CD14-positive monocyte (primary cell): Measurements from ENCODE around the gene CPLANE2. TPM values are rescaled to one million over a fixed set of nuclear protein-coding genes. Genes with fewer than 3 reads are reported as not detected.

Source experiments
- DNase-seq, 3 donors: peaks; one replicate each; pipeline ENCODE4 v3.0.0-alpha.2; 2011 to 2022
- H2AFZ ChIP-seq: 2 replicates; pipeline ENCODE4 v1.6.0; 2012; ENCODE audit warnings: mild to moderate bottlenecking, low read depth, low read length, inconsistent platforms; ENCODE audit not compliant: insufficient read depth, poor library complexity, severe bottlenecking
- H3K27ac ChIP-seq, 2 donors: 1 replicate in 1 of 2; 2 replicates in 1 of 2; pipeline ENCODE4 v1.5.1; 2012 to 2013; ENCODE audit warnings: low read length in 2 of 2, control low read depth in 1 of 2, inconsistent platforms in 1 of 2, low read depth in 1 of 2, mild to moderate bottlenecking in 1 of 2
- H3K27me3 ChIP-seq, 2 donors: one replicate each; pipeline versions ENCODE4 v1.6.0 to v1.6.1; 2011 to 2013; ENCODE audit warnings: low read length in 2 of 2; ENCODE audit not compliant: control insufficient read depth in 2 of 2, insufficient read depth in 2 of 2
- H3K36me3 ChIP-seq, 2 donors: replicated peaks in 1 of 2; 1 replicate in 1 of 2; 2 replicates in 1 of 2; pipeline versions ENCODE4 v1.5.1 to v1.6.1; 2012 to 2013; ENCODE audit warnings: low read length in 2 of 2, control low read depth in 1 of 2, inconsistent platforms in 1 of 2, mild to moderate bottlenecking in 1 of 2; ENCODE audit not compliant: insufficient read depth in 2 of 2, control insufficient read depth in 1 of 2
- H3K4me1 ChIP-seq, 2 donors: 1 replicate in 1 of 2; 2 replicates in 1 of 2; pipeline versions ENCODE4 v1.5.1 to v1.6.1; 2012 to 2013; ENCODE audit warnings: low read length in 2 of 2, control low read depth in 1 of 2, inconsistent platforms in 1 of 2, mild to moderate bottlenecking in 1 of 2, moderate library complexity in 1 of 2; ENCODE audit not compliant: insufficient read depth in 2 of 2, control insufficient read depth in 1 of 2
- H3K4me2 ChIP-seq: replicated peaks from 2 replicates; pipeline ENCODE3; 2012; ENCODE audit warnings: low read length, moderate library complexity, mild to moderate bottlenecking; ENCODE audit not compliant: poor library complexity, severe bottlenecking; ENCODE audit errors: extremely low read depth
- H3K4me3 ChIP-seq, 3 experiments: fragments of 200-600 bp in 1 of 3; sonication (generic) in 1 of 3; replicated peaks in 1 of 3; 1 replicate in 2 of 3; 2 replicates in 1 of 3; pipeline ENCODE4 v1.5.1; 2011 to 2013; ENCODE audit warnings: low read length in 3 of 3, mild to moderate bottlenecking in 3 of 3, control low read depth in 2 of 3, low read depth in 2 of 3, inconsistent platforms in 1 of 3, moderate library complexity in 1 of 3
- H3K79me2 ChIP-seq: 2 replicates; pipeline ENCODE4 v1.6.0; 2012; ENCODE audit warnings: mild to moderate bottlenecking, control low read depth, inconsistent platforms, low read length, moderate library complexity; ENCODE audit not compliant: insufficient read depth
- H3K9ac ChIP-seq: 2 replicates; pipeline ENCODE4 v1.6.0; 2017; ENCODE audit warnings: low read length, mild to moderate bottlenecking; ENCODE audit not compliant: insufficient read depth, poor library complexity, severe bottlenecking
- H3K9me3 ChIP-seq, 2 donors: replicated peaks in 1 of 2; 1 replicate in 1 of 2; 2 replicates in 1 of 2; pipeline versions ENCODE4 v1.5.1 to v1.6.1; 2012 to 2013; ENCODE audit warnings: low read length in 2 of 2, control low read depth in 1 of 2; ENCODE audit not compliant: control insufficient read depth in 1 of 2, insufficient read depth in 1 of 2
- H4K20me1 ChIP-seq: 2 replicates; pipeline ENCODE4 v1.6.0; 2012; ENCODE audit warnings: mild to moderate bottlenecking, low read length, control low read depth, moderate library complexity; ENCODE audit not compliant: insufficient read depth
- H3K27ac Mint-ChIP-seq, 7 donors: one replicate each; pipeline ENCODE4 v1.8.0; 2020; ENCODE audit warnings: mild to moderate bottlenecking in 7 of 7, mixed read lengths in 7 of 7, moderate library complexity in 6 of 7, inconsistent platforms in 2 of 7
- H3K27me3 Mint-ChIP-seq, 3 donors: one replicate each; pipeline ENCODE4 v1.8.0; 2021 to 2022; ENCODE audit warnings: low read depth in 3 of 3, mild to moderate bottlenecking in 3 of 3, mixed read lengths in 3 of 3, moderate library complexity in 3 of 3, inconsistent platforms in 1 of 3
- H3K36me3 Mint-ChIP-seq, 2 donors: one replicate each; pipeline ENCODE4 v1.8.0; 2020; ENCODE audit warnings: mixed read lengths in 2 of 2, inconsistent platforms in 1 of 2, mild to moderate bottlenecking in 1 of 2
- H3K4me1 Mint-ChIP-seq: one replicate; pipeline ENCODE4 v1.8.0; 2020; ENCODE audit warnings: mild to moderate bottlenecking, mixed read lengths
- H3K4me3 Mint-ChIP-seq, 2 donors: one replicate each; pipeline ENCODE4 v1.8.0; 2020; ENCODE audit warnings: mild to moderate bottlenecking in 2 of 2, mixed read lengths in 2 of 2, moderate library complexity in 1 of 2
- H3K9me3 Mint-ChIP-seq, 7 donors: one replicate each; pipeline ENCODE4 v1.8.0; 2020 to 2022; ENCODE audit warnings: mixed read lengths in 7 of 7, mild to moderate bottlenecking in 6 of 7, moderate library complexity in 6 of 7, inconsistent platforms in 2 of 7
- CTCF ChIP-seq: fragments of 200-600 bp; IDR thresholded peaks from one replicate; pipeline ENCODE4 v1.8.0; 2022; ENCODE audit warnings: antibody characterized with exemption, mild to moderate bottlenecking
- WGBS: methylation state at CpG from one replicate; pipeline ENCODE4 v1.1.5; 2013; ENCODE audit warnings: missing lambda C conversion rate; ENCODE audit not compliant: insufficient coverage; 5-methylcytosine and 5-hydroxymethylcytosine counted together
- intact Hi-C, 2 donors: fragments of 100-400 bp; cut with micrococcal nuclease; formaldehyde crosslinking; loops; one replicate each; pipeline versions ENCODE4 v1.15.0 to v1.15.1; 2023
- polyA plus RNA-seq, 3 donors: library from polyadenylated mRNA; depleted of rRNA in 1 of 3; unstranded in 2 of 3; stranded (reverse) in 1 of 3; fragments of 300-500 nt in 2 of 3; fragments of >200 nt in 1 of 3; fragmentation: Illumina TruSeq in 2 of 3; gene quantifications; 1 replicate in 2 of 3; 2 replicates in 1 of 3; pipeline ENCODE4 v1.2.3, GENCODE V29; 2012 to 2021

CPLANE2 gene
- polyA plus RNA-seq, 3 donors = 0.54 to 1.7 (median 1.4) TPM

- no peak overlapping the region for H3K27ac ChIP-seq
- intact Hi-C loops = loop anchor here in 1 of 2 donors (2.0 kb wide), 1 partner anchor 15 kb away; no protein-coding TSS in a partner anchor
- H3K36me3 Mint-ChIP-seq = peaks cover 7 to 18% of the 10 kb centered on the region in 2 donors
- peaks cover 0 to 4% (median 0%) of the 10 kb centered on the region in 3 donors for H3K27me3 Mint-ChIP-seq
- no peaks in the 10 kb centered on the region for H3K27me3 ChIP-seq
- H3K36me3 ChIP-seq = no peaks in the 10 kb centered on the region
- no peaks in the 10 kb centered on the region for H3K79me2 ChIP-seq
- H3K9me3 ChIP-seq = no peaks in the 10 kb centered on the region
- H3K4me3 ChIP-seq = no peak overlapping the region
- no peaks in the 10 kb centered on the region for H4K20me1 ChIP-seq
- DNase-seq = no peak
- H3K9me3 Mint-ChIP-seq = no peaks in the 10 kb centered on the region
- H2AFZ ChIP-seq = no peak overlapping the region
- peaks cover 13% of the 10 kb centered on the region for H3K4me1 Mint-ChIP-seq
- TF ChIP-seq CTCF = no peak
- peaks cover 22 to 26% of the 10 kb centered on the region in 2 donors for H3K4me1 ChIP-seq
- no peak overlapping the region for H3K4me2 ChIP-seq
- H3K4me3 Mint-ChIP-seq = no peak overlapping the region
- no peak overlapping the region for H3K9ac ChIP-seq
- peak overlapping the region in 1 of 7 donors; percentile 80 for H3K27ac Mint-ChIP-seq
- WGBS = 96% methylated on average over 2 of the region's 2 CpGs
Measured at GRCh38 chr1:16204216-16204615, 32.8 kb downstream of the CPLANE2 start.

GRCh38 chr1:16203550-16203949 is 33.4 kb downstream of the CPLANE2 start:
- Histone ChIP-seq H3K4me1 (peaks cover 21 to 26% of the 10 kb centered on the region in 2 donors), H3K27me3 (no peaks in the 10 kb centered on the region), H3K36me3 (no peaks in the 10 kb centered on the region), H3K79me2 (no peaks in the 10 kb centered on the region), H3K4me3 (no peak overlapping the region), H3K9me3 (no peaks in the 10 kb centered on the region), H2AFZ (no peak overlapping the region), H3K4me2 (no peak overlapping the region), H3K27ac (no peak overlapping the region), H3K9ac (no peak overlapping the region), H4K20me1 (no peaks in the 10 kb centered on the region)
- no peak overlapping the region for H3K27ac Mint-ChIP-seq
- no peak overlapping the region for H3K4me3 Mint-ChIP-seq
- 20% methylated on average over 2 of the region's 3 CpGs for WGBS
- intact Hi-C loops = no loop called here
- peaks cover 7 to 19% of the 10 kb centered on the region in 2 donors for H3K36me3 Mint-ChIP-seq
- H3K27me3 Mint-ChIP-seq = peaks cover 0 to 6% (median 0%) of the 10 kb centered on the region in 3 donors
- no peak for DNase-seq
- H3K4me1 Mint-ChIP-seq = peaks cover 13% of the 10 kb centered on the region
- TF ChIP-seq CTCF = no peak
- H3K9me3 Mint-ChIP-seq = no peaks in the 10 kb centered on the region
